Ramos (cell line): ENCODE results near the gene PCDHGA4.
"Not testable (repeated sequence)": the region's sequence is repeated elsewhere in the genome, so short reads cannot be mapped to it uniquely, and the experiment has no call there.

Experiments used
- in situ Hi-C: fragments of 300-500 bp; cut with MboI; formaldehyde crosslinking; loops from one replicate; pipeline ENCODE4 v1.14.3; 2022; ENCODE audit warnings: low sequenced_read_pairs; ENCODE audit not compliant: unreplicated experiment

Gene PCDHGA4

DNA sequence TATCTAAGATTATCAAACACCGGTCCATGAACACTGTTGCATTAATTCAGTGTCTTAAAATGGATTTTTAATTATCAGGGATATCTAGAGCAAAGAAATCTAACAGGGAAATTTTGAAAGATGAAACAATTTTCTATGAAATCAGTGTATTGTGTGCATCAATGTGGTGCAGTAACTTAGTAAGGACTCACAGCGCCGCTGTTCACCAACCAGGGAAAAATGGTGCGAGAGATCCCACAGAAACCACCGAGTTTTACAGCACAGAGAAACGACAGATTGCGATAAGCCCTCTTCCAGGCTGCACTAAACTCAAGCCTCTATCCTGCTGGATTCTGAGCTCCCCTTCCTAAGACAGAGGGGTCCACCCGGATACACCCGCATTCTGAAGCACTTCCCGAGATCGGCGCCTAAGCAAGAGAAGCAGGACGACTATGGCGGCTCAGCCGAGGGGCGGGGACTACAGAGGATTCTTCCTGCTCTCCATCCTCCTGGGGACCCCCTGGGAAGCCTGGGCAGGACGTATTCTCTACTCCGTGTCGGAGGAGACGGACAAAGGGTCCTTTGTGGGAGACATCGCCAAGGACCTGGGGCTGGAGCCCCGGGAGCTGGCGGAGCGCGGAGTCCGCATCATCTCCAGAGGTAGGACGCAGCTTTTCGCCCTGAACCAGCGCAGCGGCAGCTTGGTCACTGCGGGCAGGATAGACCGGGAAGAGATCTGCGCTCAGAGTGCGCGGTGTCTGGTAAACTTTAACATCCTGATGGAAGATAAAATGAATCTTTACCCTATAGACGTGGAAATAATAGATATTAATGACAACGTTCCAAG lies 27.9 kb downstream of the PCDHGA4 start, which contains the start of gene PCDHGA7:
Gene PCDHGA7, plus strand, starts transcription at position 274 of the 826 bp plus-strand sequence. Its CDS starts 158 bp downstream, at position 432.
- in situ Hi-C loops, result no loop called here

DNA sequence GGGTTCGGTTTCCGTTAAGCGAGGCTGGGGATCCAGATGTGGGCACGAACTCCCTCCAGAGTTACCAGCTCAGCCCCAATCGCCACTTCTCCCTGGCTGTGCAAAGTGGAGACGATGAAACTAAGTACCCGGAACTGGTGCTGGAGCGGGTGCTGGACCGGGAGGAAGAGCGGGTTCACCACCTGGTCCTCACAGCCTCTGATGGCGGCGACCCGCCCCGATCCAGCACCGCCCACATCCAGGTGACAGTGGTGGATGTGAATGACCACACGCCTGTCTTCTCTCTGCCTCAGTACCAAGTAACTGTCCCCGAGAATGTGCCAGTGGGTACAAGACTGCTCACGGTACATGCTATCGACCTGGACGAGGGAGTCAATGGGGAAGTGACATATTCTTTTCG lies 28.5 kb downstream of the PCDHGA4 start:
- in situ Hi-C loops, result no loop called here

DNA sequence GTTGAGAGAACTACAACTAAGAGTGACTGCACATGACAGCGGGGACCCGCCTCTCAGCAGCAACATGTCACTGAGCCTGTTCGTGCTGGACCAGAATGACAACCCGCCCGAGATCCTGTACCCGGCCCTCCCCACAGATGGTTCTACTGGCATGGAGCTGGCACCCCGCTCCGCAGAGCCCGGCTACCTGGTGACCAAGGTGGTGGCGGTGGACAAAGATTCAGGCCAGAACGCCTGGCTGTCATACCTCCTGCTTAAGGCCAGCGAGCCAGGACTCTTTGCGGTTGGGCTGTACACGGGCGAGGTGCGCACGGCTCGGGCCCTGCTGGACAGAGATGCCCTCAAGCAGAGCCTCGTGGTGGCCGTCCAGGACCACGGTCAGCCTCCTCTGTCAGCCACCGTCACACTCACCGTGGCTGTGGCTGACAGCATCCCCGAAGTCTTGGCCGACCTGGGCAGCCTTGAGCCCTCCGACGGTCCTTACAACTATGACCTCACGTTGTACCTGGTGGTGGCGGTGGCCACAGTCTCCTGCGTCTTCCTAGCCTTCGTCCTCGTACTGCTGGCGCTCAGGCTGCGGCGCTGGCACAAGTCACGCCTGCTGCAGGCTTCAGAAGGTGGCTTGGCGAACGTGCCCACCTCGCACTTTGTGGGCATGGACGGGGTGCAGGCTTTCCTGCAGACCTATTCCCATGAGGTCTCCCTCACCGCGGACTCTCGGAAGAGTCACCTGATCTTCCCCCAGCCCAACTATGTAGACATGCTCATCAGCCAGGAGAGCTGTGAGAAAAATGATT lies 29.8 kb downstream of the PCDHGA4 start:
- in situ Hi-C loops, result no loop called here

DNA sequence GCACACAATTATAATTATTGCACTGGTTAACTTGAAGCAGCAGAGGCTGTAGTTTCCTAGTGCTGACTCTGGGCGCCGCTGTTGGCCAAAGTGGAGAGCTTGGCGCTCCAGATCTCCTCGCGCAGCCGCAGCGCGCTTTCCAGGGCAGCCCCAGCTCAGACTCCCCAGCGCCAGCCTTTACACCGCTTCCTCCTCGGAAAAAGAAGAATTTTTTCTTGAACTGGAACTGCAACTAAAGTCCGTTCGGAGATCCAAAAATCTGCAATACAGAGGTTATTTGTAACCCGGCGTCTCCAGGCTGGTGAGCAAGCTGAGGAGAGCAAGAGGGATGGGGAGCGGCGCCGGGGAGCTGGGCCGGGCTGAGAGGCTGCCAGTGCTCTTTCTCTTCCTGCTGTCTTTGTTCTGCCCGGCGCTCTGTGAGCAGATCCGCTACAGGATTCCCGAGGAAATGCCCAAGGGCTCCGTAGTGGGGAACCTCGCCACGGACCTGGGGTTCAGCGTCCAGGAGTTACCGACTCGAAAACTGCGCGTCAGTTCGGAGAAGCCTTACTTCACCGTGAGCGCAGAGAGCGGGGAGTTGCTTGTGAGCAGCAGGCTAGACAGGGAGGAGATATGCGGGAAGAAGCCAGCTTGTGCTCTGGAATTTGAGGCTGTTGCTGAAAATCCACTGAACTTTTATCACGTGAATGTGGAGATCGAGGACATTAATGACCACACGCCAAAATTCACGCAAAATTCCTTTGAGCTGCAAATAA lies 32.9 kb downstream of the PCDHGA4 start, which contains the start of gene PCDHGB4:
Gene PCDHGB4, plus strand, starts transcription at position 142 of the 755 bp plus-strand sequence. Its CDS starts 187 bp downstream, at position 329.
- in situ Hi-C loops, result not testable (repeated sequence)

DNA sequence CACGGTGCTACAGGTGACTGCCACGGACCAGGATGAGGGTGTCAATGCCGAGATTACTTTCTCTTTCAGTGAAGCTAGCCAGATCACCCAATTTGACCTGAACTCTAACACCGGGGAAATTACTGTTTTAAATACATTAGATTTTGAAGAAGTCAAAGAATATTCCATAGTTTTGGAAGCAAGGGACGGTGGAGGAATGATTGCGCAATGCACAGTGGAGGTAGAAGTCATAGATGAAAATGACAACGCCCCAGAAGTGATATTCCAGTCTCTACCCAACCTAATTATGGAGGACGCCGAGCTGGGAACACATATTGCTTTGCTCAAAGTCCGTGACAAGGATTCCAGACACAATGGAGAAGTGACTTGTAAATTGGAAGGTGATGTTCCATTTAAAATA lies 33.8 kb downstream of the PCDHGA4 start:
- in situ Hi-C loops, result no loop called here

DNA sequence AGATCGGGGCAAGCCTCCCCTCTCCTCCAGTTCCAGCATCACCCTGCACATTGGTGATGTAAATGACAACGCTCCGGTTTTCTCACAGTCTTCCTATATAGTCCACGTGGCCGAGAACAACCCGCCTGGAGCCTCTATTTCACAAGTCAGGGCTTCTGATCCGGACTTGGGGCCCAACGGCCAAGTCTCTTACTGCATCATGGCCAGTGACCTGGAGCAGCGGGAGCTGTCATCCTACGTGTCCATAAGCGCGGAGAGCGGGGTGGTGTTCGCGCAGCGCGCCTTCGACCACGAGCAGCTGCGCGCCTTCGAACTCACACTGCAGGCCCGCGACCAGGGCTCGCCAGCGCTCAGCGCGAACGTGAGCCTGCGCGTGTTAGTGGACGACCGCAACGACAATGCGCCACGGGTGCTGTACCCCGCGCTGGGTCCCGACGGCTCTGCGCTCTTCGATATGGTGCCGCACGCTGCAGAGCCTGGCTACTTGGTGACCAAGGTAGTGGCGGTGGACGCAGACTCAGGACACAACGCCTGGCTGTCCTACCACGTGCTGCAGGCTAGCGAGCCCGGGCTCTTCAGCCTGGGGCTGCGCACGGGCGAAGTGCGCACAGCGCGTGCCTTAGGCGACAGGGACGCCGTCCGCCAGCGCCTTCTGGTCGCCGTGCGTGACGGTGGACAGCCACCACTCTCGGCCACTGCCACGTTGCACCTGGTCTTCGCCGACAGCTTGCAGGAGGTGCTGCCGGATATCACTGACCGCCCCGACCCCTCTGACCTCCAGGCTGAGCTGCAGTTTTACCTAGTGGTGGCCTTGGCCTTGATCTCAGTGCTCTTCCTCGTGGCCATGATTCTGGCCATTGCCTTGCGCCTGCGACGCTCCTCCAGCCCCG lies 34.6 kb downstream of the PCDHGA4 start:
- in situ Hi-C loops, result no loop called here

DNA sequence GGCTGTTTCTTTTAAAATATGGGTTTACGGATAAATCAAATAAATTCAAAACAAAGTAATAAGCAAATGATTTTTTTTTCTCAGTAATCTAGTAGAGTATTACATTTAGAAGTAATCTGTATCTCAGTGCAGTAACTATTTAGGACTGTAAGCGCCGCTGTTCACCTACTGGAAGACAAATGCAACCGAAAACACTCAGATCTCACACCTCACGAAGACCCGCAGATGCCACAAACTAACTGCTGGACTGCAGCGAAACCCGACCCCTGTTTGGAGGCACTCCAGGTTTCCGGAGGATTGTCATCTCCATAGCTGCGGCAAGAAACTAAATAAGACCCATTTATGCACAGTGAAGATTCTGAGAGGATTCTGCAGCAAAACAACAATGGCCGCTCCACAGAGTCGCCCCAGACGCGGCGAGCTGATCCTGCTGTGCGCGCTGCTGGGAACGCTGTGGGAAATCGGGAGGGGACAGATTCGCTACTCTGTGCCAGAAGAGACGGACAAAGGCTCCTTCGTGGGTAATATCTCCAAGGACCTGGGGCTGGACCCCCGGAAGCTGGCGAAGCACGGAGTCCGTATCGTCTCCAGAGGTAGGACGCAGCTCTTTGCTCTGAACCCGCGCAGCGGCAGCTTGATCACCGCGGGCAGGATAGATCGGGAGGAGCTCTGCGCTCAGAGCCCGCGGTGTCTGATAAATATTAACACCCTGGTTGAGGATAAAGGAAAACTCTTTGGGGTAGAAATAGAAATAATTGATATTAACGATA lies 37.8 kb downstream of the PCDHGA4 start, which contains the start of gene PCDHGA8:
Gene PCDHGA8, plus strand, starts transcription at position 205 of the 770 bp plus-strand sequence. Its CDS starts 181 bp downstream, at position 386.
- in situ Hi-C loops, result no loop called here

DNA sequence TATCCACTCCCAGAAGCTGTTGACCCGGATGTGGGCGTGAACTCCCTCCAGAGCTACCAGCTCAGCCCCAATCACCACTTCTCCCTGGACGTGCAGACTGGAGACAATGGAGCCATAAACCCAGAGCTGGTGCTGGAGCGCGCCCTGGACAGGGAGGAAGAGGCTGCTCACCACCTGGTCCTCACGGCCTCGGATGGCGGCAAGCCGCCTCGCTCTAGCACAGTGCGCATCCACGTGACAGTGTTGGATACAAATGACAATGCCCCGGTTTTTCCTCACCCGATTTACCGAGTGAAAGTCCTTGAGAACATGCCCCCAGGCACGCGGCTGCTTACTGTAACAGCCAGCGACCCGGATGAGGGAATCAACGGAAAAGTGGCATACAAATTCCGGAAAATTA lies 38.4 kb downstream of the PCDHGA4 start:
- in situ Hi-C loops, result no loop called here

DNA sequence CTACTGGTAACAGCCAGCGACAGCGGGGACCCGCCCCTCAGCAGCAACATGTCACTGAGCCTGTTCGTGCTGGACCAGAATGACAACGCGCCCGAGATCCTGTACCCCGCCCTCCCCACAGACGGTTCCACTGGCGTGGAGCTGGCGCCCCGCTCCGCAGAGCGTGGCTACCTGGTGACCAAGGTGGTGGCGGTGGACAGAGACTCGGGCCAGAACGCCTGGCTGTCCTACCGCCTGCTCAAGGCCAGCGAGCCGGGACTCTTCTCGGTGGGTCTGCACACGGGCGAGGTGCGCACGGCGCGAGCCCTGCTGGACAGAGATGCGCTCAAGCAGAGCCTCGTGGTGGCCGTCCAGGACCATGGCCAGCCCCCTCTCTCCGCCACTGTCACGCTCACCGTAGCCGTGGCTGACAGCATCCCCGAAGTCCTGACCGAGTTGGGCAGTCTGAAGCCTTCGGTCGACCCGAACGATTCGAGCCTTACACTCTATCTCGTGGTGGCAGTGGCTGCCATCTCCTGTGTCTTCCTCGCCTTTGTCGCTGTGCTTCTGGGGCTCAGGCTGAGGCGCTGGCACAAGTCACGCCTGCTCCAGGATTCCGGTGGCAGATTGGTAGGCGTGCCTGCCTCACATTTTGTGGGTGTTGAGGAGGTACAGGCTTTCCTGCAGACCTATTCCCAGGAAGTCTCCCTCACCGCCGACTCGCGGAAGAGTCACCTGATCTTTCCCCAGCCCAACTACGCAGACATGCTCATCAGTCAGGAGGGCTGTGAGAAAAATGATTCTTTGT lies 39.8 kb downstream of the PCDHGA4 start:
- in situ Hi-C loops, result not testable (repeated sequence)

DNA sequence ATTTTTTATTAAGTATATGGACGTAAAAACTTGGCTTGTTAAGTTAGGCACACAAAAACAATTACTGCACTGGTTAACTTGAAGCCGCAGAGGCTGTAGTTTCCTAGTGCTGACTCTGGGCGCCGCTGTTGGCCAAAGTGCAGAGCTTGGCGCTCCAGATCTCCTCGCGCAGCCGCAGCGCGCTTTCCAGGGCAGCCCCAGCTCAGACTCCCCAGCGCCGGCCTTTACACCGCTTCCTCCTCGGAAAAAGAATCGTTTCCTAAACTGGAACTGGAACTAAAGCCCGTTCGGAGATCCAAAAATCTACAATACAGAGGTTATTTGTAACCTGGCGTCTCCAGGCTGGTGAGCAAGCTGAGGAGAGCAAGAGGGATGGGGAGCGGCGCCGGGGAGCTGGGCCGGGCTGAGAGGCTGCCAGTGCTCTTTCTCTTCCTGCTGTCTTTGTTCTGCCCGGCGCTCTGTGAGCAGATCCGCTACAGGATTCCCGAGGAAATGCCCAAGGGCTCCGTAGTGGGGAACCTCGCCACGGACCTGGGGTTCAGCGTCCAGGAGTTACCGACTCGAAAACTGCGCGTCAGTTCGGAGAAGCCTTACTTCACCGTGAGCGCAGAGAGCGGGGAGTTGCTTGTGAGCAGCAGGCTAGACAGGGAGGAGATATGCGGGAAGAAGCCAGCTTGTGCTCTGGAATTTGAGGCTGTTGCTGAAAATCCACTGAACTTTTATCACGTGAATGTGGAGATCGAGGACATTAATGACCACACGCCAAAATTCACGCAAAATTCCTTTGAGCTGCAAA lies 43.1 kb downstream of the PCDHGA4 start, which contains the start of gene PCDHGB5:
Gene PCDHGB5, plus strand, starts transcription at position 192 of the 796 bp plus-strand sequence. Its CDS starts 181 bp downstream, at position 373.
- in situ Hi-C loops, result not testable (repeated sequence)

DNA sequence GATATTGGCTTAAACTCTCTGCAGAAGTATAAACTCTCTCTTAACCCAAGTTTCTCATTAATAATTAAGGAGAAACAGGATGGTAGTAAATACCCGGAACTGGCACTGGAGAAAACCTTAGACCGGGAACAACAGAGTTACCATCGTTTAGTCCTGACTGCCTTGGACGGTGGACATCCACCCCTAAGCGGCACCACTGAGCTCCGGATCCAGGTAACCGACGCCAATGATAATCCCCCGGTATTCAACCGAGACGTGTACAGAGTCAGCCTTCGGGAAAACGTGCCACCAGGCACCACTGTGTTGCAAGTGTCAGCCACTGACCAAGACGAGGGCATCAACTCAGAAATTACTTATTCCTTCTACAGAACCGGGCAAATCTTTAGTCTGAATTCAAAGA lies 43.8 kb downstream of the PCDHGA4 start:
- in situ Hi-C loops, result no loop called here

DNA sequence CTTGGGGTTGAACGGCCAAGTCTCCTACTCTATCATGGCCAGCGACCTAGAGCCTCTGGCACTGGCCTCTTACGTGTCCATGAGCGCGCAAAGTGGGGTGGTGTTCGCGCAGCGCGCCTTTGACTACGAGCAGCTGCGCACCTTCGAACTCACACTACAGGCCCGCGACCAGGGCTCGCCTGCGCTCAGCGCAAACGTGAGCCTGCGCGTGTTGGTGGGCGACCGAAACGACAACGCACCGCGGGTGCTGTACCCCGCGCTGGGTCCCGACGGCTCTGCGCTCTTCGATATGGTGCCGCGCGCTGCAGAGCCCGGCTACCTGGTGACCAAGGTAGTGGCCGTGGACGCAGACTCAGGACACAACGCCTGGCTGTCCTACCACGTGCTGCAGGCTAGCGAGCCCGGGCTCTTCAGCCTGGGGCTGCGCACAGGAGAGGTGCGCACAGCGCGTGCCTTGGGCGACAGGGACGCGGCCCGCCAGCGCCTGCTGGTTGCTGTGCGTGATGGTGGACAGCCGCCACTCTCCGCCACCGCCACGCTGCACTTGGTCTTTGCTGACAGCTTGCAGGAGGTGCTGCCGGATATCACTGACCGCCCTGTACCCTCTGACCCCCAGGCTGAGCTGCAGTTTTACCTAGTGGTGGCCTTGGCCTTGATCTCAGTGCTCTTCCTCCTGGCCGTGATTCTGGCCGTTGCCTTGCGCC lies 44.9 kb downstream of the PCDHGA4 start:
- in situ Hi-C loops, result no loop called here

DNA sequence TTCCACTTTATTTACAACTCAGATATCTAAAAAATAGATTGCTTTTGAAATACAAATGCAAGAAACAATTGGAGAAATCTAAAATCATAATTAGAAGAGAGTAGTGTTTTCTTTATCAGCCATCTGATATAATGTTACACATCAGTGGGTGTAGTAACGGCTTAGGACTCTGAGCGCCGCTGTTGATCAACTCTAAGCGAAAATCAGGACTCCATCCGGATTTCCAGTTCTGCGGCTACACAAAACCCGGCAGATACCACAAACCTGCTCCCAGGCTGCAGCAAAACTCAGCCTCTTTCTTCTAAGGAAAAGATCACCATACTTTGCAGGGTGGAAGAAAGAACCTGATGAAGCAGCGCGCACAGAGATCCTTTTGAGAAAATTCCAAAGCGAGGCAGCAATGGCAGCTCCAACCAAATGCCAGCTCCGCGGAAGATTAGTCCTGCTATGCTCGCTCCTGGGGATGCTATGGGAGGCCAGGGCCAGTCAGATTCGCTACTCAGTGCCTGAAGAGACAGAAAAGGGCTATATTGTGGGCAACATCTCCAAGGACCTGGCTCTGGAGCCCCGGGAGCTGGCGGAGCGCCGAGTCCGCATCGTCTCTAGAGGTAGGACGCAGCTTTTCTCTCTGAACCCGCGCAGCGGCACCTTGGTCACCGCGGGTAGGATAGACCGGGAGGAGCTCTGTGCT lies 47.9 kb downstream of the PCDHGA4 start, which contains the start of gene PCDHGA9:
Gene PCDHGA9, plus strand, starts transcription at position 226 of the 691 bp plus-strand sequence. Its CDS starts 175 bp downstream, at position 401.
- in situ Hi-C loops, result no loop called here

DNA sequence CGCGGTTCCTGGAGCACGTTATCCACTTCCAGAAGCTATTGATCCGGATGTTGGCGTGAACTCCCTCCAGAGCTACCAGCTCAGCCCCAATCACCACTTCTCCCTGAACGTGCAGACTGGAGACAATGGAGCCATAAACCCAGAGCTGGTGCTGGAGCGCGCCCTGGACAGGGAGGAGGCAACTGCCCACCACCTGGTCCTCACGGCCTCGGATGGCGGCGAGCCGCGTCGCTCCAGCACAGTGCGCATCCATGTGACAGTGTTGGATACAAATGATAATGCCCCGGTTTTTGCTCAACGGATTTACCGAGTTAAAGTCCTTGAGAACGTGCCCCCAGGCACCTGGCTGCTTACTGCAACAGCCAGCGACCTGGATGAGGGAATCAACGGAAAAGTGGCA lies 48.6 kb downstream of the PCDHGA4 start:
- in situ Hi-C loops, result no loop called here
